GM23248 (cell line): ENCODE data around the gene FAM131C.

ENCODE experiments used
- EZH2 ChIP-seq: fragments of 200-600 bp; sonication (generic); IDR thresholded peaks from 2 replicates; pipeline ENCODE4 v1.6.1; 2018; ENCODE audit warnings: antibody characterized with exemption, mild to moderate bottlenecking; ENCODE audit not compliant: insufficient read depth, poor library complexity, severe bottlenecking
- EZH2phosphoT487 ChIP-seq: fragments of 200-600 bp; sonication (generic); IDR thresholded peaks from 2 replicates; pipeline ENCODE4 v1.6.1; 2018; ENCODE audit warnings: antibody characterized with exemption, moderate library complexity, mild to moderate bottlenecking, low read depth; ENCODE audit not compliant: insufficient read depth

GRCh38 chr1:16009030-16009460, 64.4 kb downstream of the FAM131C start:
- no peak for TF ChIP-seq EZH2
- TF ChIP-seq EZH2phosphoT487: no peak
